Endothelial cell of umbilical vein (primary cell): Measurements from ENCODE around the gene SAMD4A. TPM values are rescaled to one million over a fixed set of nuclear protein-coding genes. Genes with fewer than 3 reads are reported as not detected.

Experiments used
- BruUV-seq: library from RNA; stranded (reverse); fragments of 400-500 nt; replicated peaks from 2 replicates; lab custom pipeline; 2021; lab: Mats Ljungman, UMichigan
- CTCF ChIA-PET: fragments of 300-600, 350-600 bp; sonication (Branson Sonifier 250); formaldehyde crosslinking; loops from one replicate; lab custom pipeline; 2021; ENCODE audit warnings: antibody characterized with exemption, inconsistent platforms; lab: Charles Lee
- POLR2A ChIA-PET: fragments of 300-600, 350-600 bp; sonication (Branson Sonifier 250); formaldehyde crosslinking; loops from one replicate; lab custom pipeline; 2021; ENCODE audit warnings: antibody characterized with exemption, inconsistent platforms; lab: Charles Lee
- DNase-seq: peaks from one replicate; pipeline ENCODE4 v3.0.0-alpha.2; 2011; ENCODE audit warnings: low read depth, low spot score
- FAIRE-seq: peaks from 2 replicates; lab custom pipeline; 2011; peaks lifted over from hg19 to GRCh38; lab: Jason Lieb, UNC
- H2AFZ ChIP-seq: 2 replicates; pipeline ENCODE4 v1.6.0; 2012; ENCODE audit warnings: low read depth, low read length, control low read depth, inconsistent platforms
- H3K27ac ChIP-seq: 2 replicates; pipeline ENCODE4 v1.5.1; 2011; ENCODE audit warnings: low read depth, mild to moderate bottlenecking, control low read depth, low read length, moderate library complexity; ENCODE audit not compliant: insufficient read depth
- H3K27me3 ChIP-seq, 2 experiments: 2 replicates each; pipeline versions ENCODE4 v1.6.0 to v1.6.1; 2011; ENCODE audit warnings: low read length in 2 of 2, mixed read lengths in 1 of 2; ENCODE audit not compliant: control insufficient read depth in 2 of 2, insufficient read depth in 2 of 2
- H3K36me3 ChIP-seq, 2 experiments: 2 replicates in 1 of 2; 3 replicates in 1 of 2; pipeline ENCODE4 v1.5.1; 2011; ENCODE audit warnings: low read length in 2 of 2, mild to moderate bottlenecking in 1 of 2, moderate library complexity in 1 of 2; ENCODE audit not compliant: control insufficient read depth in 2 of 2, insufficient read depth in 2 of 2; ENCODE audit errors: extremely low read depth in 1 of 2
- H3K4me1 ChIP-seq: 3 replicates; pipeline ENCODE4 v1.5.1; 2011; ENCODE audit warnings: mild to moderate bottlenecking, low read length; ENCODE audit not compliant: control insufficient read depth, insufficient read depth; ENCODE audit errors: extremely low read depth
- H3K4me2 ChIP-seq: 2 replicates; pipeline ENCODE4 v1.6.1; 2011; ENCODE audit warnings: low read length, control low read depth, mixed read lengths; ENCODE audit not compliant: insufficient read depth
- H3K4me3 ChIP-seq, 3 experiments: fragments of 200-600 bp in 1 of 3; sonication (generic), shearing (Covaris generic) in 1 of 3; replicated peaks in 1 of 3; 2 replicates each; pipeline ENCODE4 v1.5.1; 2011 to 2016; ENCODE audit warnings: control low read depth in 3 of 3, low read length in 3 of 3, mild to moderate bottlenecking in 2 of 3, inconsistent platforms in 1 of 3, low read depth in 1 of 3, moderate library complexity in 1 of 3; ENCODE audit not compliant: insufficient read depth in 1 of 3
- H3K79me2 ChIP-seq: 2 replicates; pipeline ENCODE4 v1.6.0; 2012; ENCODE audit warnings: low read length, inconsistent platforms; ENCODE audit not compliant: control insufficient read depth, insufficient read depth
- H3K9ac ChIP-seq: replicated peaks from 2 replicates; pipeline ENCODE3; 2011; ENCODE audit warnings: low read length, control low read depth; ENCODE audit not compliant: insufficient read depth; ENCODE audit errors: extremely low read depth
- H3K9me1 ChIP-seq: replicated peaks from 3 replicates; pipeline ENCODE4 v1.6.0; 2011; ENCODE audit warnings: mild to moderate bottlenecking, low read length; ENCODE audit not compliant: control insufficient read depth, insufficient read depth; ENCODE audit errors: extremely low read depth
- H3K9me3 ChIP-seq: replicated peaks from 2 replicates; pipeline ENCODE4 v1.5.1; 2012; ENCODE audit warnings: low read length, inconsistent platforms; ENCODE audit not compliant: control insufficient read depth, insufficient read depth
- H4K20me1 ChIP-seq: replicated peaks from 2 replicates; pipeline ENCODE3; 2011; ENCODE audit warnings: mild to moderate bottlenecking, low read length; ENCODE audit not compliant: control insufficient read depth, insufficient read depth; ENCODE audit errors: extremely low read depth
- EZH2 ChIP-seq: IDR thresholded peaks from 2 replicates; pipeline ENCODE4 v1.6.1; 2012; ENCODE audit warnings: borderline replicate concordance, low read depth, mild to moderate bottlenecking, moderate library complexity, low read length, inconsistent platforms; ENCODE audit not compliant: severe bottlenecking
- FOS ChIP-seq: IDR thresholded peaks from 2 replicates; pipeline ENCODE4 v1.6.1; 2011; ENCODE audit warnings: mild to moderate bottlenecking, low read length, moderate library complexity, borderline replicate concordance; ENCODE audit not compliant: insufficient read depth
- GATA2 ChIP-seq: IDR thresholded peaks from 2 replicates; pipeline ENCODE4 v1.7.0; 2011; ENCODE audit warnings: low read depth, mild to moderate bottlenecking, moderate library complexity, mixed read lengths, low read length; ENCODE audit not compliant: insufficient read length, insufficient read depth
- JUN ChIP-seq: IDR thresholded peaks from 2 replicates; pipeline ENCODE4 v1.6.1; 2011; ENCODE audit warnings: borderline replicate concordance, low read depth; ENCODE audit not compliant: insufficient read length, insufficient read depth
- MYC ChIP-seq: IDR thresholded peaks from one replicate; pipeline ENCODE4 v1.6.1; 2011; ENCODE audit warnings: mild to moderate bottlenecking, low read depth, low read length
- POLR2A ChIP-seq: IDR thresholded peaks from 2 replicates; pipeline ENCODE4 v1.6.1; 2012; ENCODE audit warnings: low read depth, mild to moderate bottlenecking, control low read depth, low read length
- dilution Hi-C: fragments of 300-500 bp; cut with MboI; formaldehyde crosslinking; loops from one replicate; pipeline ENCODE4 v1.15.0; 2019; ENCODE audit warnings: low sequenced_read_pairs; ENCODE audit not compliant: extremely low pct_ligation_motif_present
- intact Hi-C: fragments of 100-400 bp; cut with micrococcal nuclease; formaldehyde crosslinking; loops from one replicate; pipeline ENCODE4 v1.10.0; 2022
- polyA plus RNA-seq, 4 experiments: library from polyadenylated mRNA; depleted of rRNA in 3 of 4; stranded (reverse) in 3 of 4; unstranded in 1 of 4; fragments of >200 nt; gene quantifications; 2 replicates each; pipeline versions ENCODE4 v1.2.1 to v1.2.3, GENCODE V29; 2011 to 2012; ENCODE audit warnings: missing spikeins in 1 of 4
- total RNA-seq: library from RNA; stranded (reverse); gene quantifications from 2 replicates; pipeline ENCODE4 v1.2.3, GENCODE V29; 2021
- TF ChIP-seq, protein P1 (sequence below): IDR thresholded peaks from 2 replicates; pipeline ENCODE4 v1.6.1; 2011; ENCODE audit not compliant: insufficient read depth, insufficient read length
- TF ChIP-seq, protein P2 (sequence below), 2 donors: IDR thresholded peaks; 1 replicate in 1 of 2; 2 replicates in 1 of 2; pipeline ENCODE4 v1.5.1; 2011; ENCODE audit warnings: low read length in 2 of 2, mild to moderate bottlenecking in 2 of 2, moderate library complexity in 2 of 2, control low read depth in 1 of 2, inconsistent platforms in 1 of 2, low read depth in 1 of 2; ENCODE audit not compliant: insufficient read depth in 1 of 2; ENCODE audit errors: extremely low read depth in 1 of 2

SAMD4A gene
- total and polyA plus RNA-seq, 2 donors (not counting 3 experiments of a cell fraction or from before 2014, with no cell fraction given) = 37.7 to 95.3 TPM

DNA sequence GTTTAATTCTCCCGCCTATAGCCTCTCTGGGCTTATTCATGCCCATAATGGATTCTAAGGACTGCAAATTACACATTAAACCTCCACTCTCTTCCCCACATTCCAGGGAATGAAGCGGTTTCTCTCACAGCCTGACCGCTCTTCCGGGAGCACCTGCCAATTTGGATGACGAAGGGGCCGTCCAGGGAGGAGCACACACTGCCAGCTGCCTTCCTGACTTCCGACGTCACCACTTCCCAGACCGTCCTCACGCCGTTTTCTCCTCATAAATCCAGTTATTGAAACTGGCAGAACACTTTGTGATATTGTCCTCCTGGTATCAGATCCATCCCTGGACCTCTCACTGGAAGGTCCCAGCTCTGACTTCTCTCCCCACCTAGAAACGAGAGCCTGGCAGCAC, 248.1 kb downstream of the SAMD4A start:
- peaks cover 10 to 23% of the 10 kb centered on the region in 2 experiments for H3K27me3 ChIP-seq
- H3K4me3 ChIP-seq = no peak overlapping the region
- no peaks in the 10 kb centered on the region for H4K20me1 ChIP-seq
- intact Hi-C loops (no loop called here), dilution Hi-C loops (no loop called here)
- no TSS peak for BruUV-seq
- no peaks in the 10 kb centered on the region for H3K4me1 ChIP-seq
- TF ChIP-seq EZH2 = no peak
- no peak for TF ChIP-seq FOS
- TF ChIP-seq GATA2 = no peak
- TF ChIP-seq, protein P1, sequence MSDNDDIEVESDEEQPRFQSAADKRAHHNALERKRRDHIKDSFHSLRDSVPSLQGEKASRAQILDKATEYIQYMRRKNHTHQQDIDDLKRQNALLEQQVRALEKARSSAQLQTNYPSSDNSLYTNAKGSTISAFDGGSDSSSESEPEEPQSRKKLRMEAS = no peak
- no peak for TF ChIP-seq MYC
- H3K9me3 ChIP-seq = no peaks in the 10 kb centered on the region
- ChIA-PET CTCF (interaction anchor here (1.0 to 6.4 kb wide), 2 partner anchors 9 kb away, joined by 4 to 50 read pairs; no protein-coding TSS in a partner anchor), POLR2A (no interaction called here)
- no peaks in the 10 kb centered on the region for H3K36me3 ChIP-seq
- no peak overlapping the region for H3K9ac ChIP-seq
- no peak for DNase-seq
- no peak overlapping the region for H3K27ac ChIP-seq
- H3K4me2 ChIP-seq = no peak overlapping the region
- H2AFZ ChIP-seq = no peak overlapping the region
- no peaks in the 10 kb centered on the region for H3K9me1 ChIP-seq
- FAIRE-seq = no peak
- no peaks in the 10 kb centered on the region for H3K79me2 ChIP-seq

DNA sequence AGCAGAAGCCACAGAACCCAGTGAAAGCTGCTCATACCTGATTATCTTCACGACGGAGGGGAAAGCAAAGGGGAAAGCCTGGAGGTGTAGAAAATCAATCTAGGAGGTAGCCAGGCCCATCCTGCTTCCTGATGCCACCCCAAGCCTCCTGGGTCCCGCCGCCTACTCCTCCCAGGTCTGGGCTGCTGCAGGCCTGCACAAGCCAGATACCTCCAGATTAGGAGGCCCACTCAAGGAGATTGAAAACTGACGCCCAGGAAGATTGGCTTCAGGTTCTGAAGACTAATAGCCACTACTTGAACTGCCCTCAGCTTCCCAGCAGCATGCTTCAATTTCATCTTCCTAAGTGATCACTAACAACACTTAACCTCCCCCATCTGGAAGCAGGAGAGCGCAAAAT, 248.6 kb downstream of the SAMD4A start:
- TF ChIP-seq, protein P2, sequence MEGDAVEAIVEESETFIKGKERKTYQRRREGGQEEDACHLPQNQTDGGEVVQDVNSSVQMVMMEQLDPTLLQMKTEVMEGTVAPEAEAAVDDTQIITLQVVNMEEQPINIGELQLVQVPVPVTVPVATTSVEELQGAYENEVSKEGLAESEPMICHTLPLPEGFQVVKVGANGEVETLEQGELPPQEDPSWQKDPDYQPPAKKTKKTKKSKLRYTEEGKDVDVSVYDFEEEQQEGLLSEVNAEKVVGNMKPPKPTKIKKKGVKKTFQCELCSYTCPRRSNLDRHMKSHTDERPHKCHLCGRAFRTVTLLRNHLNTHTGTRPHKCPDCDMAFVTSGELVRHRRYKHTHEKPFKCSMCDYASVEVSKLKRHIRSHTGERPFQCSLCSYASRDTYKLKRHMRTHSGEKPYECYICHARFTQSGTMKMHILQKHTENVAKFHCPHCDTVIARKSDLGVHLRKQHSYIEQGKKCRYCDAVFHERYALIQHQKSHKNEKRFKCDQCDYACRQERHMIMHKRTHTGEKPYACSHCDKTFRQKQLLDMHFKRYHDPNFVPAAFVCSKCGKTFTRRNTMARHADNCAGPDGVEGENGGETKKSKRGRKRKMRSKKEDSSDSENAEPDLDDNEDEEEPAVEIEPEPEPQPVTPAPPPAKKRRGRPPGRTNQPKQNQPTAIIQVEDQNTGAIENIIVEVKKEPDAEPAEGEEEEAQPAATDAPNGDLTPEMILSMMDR (IDR thresholded peaks at IDR 0.05; ENCODE audit: extremely low read depth in 1 of 2, insufficient read depth in 1 of 2, low read depth in 1 of 2, low read length in 2 of 2) = no peak
- TF ChIP-seq GATA2 (no peak), JUN (no peak), EZH2 (no peak), POLR2A (no peak)
- TF ChIP-seq, protein P1 = no peak
- no peaks in the 10 kb centered on the region for H4K20me1 ChIP-seq
- ChIA-PET CTCF (interaction anchor here (1.7 to 6.4 kb wide), 2 partner anchors 9 to 12 kb away, joined by 5 to 50 read pairs; no protein-coding TSS in a partner anchor), POLR2A (no interaction called here)
- DNase-seq (no peak), FAIRE-seq (no peak)
- BruUV-seq = no TSS peak
- no peak overlapping the region for H3K4me3 ChIP-seq
- no peaks in the 10 kb centered on the region for H3K9me1 ChIP-seq
- no peaks in the 10 kb centered on the region for H3K9me3 ChIP-seq
- no peaks in the 10 kb centered on the region for H3K36me3 ChIP-seq
- intact Hi-C loops (no loop called here), dilution Hi-C loops (no loop called here)
- peaks cover 10 to 26% of the 10 kb centered on the region in 2 experiments for H3K27me3 ChIP-seq
- H3K27ac ChIP-seq = no peak overlapping the region
- H3K9ac ChIP-seq = no peak overlapping the region
- no peak overlapping the region for H3K4me2 ChIP-seq
- no peaks in the 10 kb centered on the region for H3K4me1 ChIP-seq
- H2AFZ ChIP-seq = no peak overlapping the region
- H3K79me2 ChIP-seq = no peaks in the 10 kb centered on the region
